Stimulated activated CD4-positive, alpha-beta T cell treated with anti-CD3 and anti-CD28 coated beads, TNF-alpha, amount 100 ng/mL, for 1 hour (primary cell): ENCODE measurements around the gene GBF1.
"Not testable (repeated sequence)": the region's sequence is repeated elsewhere in the genome, so short reads cannot be mapped to it uniquely, and the experiment has no call there.

ENCODE experiments used
- DNase-seq, 3 donors: peaks; one replicate each; pipeline ENCODE4 v3.0.0-alpha.2; 2020; ENCODE audit warnings: low read depth in 3 of 3, low spot score in 1 of 3

The GBF1 gene, protein sequence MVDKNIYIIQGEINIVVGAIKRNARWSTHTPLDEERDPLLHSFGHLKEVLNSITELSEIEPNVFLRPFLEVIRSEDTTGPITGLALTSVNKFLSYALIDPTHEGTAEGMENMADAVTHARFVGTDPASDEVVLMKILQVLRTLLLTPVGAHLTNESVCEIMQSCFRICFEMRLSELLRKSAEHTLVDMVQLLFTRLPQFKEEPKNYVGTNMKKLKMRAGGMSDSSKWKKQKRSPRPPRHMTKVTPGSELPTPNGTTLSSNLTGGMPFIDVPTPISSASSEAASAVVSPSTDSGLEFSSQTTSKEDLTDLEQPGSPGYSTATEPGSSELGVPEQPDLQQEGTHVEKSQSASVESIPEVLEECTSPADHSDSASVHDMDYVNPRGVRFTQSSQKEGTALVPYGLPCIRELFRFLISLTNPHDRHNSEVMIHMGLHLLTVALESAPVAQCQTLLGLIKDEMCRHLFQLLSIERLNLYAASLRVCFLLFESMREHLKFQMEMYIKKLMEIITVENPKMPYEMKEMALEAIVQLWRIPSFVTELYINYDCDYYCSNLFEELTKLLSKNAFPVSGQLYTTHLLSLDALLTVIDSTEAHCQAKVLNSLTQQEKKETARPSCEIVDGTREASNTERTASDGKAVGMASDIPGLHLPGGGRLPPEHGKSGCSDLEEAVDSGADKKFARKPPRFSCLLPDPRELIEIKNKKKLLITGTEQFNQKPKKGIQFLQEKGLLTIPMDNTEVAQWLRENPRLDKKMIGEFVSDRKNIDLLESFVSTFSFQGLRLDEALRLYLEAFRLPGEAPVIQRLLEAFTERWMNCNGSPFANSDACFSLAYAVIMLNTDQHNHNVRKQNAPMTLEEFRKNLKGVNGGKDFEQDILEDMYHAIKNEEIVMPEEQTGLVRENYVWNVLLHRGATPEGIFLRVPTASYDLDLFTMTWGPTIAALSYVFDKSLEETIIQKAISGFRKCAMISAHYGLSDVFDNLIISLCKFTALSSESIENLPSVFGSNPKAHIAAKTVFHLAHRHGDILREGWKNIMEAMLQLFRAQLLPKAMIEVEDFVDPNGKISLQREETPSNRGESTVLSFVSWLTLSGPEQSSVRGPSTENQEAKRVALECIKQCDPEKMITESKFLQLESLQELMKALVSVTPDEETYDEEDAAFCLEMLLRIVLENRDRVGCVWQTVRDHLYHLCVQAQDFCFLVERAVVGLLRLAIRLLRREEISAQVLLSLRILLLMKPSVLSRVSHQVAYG (N-terminal part only)

DNA sequence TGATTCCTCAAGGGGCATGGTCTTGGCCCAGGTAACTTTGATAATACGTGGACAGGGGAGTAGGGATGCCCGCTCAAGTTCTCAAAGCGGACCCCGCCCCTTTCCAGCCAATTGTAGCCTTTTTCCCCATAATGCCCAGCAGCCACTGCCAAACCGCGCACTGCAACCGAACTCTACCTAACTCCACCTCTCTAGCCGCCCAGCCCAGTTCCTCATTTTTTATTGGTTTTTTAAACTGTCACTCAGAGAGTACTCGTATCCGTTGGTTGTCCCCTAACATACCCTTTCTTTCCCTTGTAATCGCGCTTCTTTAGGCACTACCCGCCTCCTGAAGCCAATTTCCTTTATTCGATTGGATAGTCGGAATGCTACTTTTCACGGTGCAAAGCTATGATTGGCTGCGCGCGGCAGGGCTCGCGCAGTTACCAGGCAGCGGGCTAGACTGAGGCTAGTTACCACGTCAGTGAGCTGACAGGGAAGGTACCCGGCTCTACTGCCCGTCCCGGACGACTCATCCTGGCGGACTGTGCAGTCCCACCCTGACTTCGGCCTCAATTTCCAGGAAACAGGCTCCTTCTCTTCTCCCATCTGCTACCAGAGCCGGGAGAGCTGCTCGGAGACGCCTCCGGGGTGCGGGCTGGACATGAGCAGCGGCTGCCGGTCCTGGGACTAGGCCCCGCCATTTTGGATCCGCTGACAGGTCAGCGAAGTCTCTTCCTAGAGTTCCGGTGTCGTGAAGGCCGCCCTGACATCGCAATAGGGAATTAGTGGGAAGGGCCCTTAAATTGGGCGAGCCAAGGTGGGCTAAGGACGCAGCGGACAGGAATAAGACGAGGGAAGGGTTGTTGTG lies at the start of gene GBF1:
Gene GBF1 (plus strand): TSS at position 451 of the 850 bp plus-strand sequence. CDS start 13,407 bp downstream, outside the sequence.
- DNase-seq = peak; percentile 68 to 74 (median 72)

DNA sequence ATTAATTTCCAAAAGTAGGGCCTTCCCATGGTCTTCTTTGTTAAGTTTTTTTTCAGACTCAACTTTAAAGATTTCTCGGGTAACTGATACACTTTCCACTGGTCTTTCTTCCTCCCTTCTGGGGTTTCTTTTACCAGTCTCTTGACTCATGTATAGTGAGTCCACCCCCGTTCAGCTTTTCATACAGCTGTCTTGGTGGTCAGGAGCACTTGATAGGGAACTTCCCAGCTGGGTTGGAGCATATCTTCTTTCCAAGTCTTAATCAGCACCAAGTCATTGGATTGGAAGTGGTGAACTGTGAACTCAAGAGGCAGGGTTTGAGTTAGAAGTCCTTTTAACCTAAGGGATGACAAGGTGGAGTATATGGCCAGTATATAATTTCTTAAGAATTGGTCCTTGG lies 48.4 kb upstream of the GBF1 start:
- no peak for DNase-seq

DNA sequence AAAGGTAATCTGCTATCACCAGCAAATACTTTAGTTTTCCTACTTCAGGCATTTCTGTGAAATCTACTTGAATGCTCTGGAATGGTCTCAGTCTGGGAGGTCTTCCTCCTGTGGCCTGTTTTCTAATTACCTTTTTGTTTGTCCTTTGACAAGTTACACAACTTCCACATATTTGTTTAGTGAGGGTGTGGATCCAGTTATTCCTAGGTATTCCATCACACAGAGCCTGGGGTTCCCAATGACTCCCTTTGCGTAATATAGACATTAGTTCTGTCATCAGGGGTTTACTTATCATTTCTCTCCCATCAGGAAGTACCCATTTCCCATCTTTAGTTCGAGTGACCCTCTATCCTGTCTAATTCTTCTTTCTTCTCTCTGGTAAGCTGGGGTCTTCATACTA lies 47.3 kb upstream of the GBF1 start:
- no peak for DNase-seq

DNA sequence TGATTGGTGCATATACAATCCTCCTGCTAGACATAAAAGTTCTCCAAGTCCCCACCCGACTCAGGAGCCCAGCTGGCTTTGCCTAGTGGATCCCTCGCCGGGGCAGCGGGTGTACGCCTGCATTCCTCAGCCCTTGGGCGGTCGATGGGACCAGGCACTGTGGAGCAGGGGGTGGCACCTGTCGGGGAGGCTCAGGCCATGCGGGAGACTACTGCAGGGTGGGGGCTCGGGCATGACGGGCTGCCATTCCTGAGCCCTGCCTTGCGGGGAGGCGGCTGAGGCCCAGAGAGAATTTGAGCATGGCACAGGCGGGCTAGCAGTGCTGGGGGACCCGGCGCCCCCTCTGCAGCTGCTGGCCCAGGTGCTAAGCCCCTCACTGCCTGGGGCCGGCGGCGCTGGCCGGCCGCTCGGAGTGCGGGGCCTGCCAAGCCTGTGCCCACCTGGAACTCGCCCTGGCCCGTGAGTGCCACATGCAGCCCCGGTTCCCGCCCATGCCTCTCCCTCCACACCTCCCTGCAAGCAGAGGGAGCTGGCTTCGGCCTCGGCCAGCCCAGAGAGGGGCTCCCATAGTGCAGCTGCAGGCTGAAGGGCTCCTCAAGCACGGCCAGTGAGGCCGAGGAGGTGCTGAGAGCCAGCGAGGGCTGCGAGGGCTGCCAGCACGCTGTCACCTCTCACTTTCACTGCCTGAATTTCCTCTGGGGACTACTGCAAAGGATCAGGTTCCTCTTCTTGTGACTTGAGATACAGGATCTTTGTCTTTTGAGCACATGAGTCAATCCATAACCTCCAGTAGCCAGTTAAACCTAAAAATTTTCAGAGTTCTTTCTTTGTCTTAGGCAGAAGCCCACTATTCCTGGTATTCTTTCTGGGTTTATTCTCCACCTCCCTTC lies 44.3 kb upstream of the GBF1 start:
- DNase-seq = no peak

DNA sequence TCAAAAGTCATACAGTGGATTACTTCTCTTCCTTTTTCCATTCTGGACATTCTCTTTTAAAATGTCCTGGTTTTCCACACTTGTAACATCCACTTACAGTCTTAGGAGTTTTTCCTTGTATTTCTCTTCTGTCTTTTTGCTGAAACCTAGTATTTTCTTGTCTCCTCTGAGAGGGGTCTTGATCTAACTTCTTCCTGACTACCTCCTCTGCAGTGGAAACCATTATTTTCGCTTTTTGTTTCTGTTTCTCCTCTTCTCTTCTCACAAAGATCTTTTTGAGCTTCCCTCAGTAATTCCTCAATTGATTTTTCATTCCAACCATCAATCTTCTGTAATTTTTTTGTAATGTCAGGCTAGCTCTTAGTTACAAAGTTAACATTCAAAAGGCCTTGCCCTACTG lies 42.9 kb upstream of the GBF1 start:
- DNase-seq = no peak

DNA sequence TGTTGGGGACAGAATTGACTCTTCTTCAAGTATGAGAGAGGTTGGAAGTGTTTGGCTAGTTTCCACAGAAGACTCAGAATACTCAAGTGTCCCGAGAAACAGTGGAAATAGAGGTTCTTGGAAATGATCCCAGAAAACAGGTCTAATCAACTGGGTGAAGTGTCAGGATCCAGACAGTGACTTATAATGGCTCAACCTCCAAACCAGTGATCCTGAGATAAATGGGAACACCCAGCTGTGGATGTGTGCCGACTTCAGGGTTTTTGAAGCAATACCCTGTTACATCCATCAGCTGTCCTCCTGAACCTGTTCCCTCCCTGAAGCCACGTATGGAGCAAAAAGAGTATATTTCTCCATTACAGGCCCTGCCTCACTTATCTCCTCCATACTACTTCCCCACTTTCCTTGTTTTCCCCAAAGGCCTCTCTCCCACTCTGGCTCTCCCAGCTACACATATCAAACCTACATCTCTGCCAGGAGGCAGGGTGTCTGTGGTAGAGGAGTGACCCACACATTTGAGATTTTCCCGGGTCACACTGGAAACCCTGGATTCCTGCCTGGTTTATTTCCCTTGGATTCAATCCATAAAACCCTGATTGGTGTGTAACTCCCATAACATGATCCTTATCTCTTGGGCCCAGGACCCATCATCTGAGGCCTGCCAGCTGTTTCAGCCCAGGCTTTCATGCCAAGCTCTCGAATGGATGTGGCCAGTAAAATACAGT lies 36.9 kb upstream of the GBF1 start:
- DNase-seq = no peak

DNA sequence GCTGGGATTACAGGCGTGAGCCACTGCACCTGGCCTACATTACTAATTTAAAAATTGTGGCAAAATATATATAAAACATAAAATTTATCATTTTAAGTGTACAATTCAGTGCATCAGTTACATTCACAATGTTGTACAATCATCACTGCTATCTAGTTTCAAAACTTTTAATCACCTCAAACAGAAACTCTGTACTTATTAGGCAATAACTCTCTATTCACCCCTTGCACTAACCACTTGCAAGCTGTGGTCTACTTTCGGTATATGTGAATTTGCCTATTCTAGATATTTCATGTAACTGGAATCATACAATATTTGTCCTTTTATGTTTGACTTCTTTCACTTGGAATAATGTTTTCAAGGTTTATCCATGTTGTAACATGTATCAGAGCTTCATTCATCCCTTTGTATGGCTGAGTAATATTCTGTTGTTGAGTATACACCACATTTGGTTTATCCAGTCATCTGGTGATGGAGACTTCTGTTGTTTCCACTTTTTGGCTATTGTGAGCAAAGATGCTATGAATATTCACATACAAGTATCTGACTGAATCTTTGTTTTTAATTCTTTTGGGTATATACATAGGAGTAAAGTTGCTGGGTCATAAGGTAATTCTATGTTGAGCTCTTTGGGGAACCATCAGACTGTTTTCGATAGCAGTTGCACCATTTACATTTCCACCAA lies 33.6 kb upstream of the GBF1 start:
- DNase-seq = no peak

DNA sequence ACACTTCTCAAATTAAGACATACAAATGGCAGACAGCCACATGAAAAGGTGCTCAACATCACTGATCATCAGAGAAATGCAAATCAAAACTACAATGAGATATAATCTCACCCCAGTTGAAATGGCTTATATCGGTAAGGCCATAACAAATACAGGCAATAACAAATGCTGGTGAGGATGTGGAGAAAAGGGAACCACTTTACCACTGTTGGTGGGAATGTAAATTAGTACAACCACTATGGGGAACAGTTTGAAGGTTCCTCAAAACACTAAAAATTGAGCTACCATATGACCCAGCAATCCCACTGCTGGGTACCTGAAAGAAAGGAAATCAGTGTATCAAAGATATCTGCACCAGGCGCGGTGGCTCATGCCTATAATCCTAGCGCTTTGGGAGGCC lies 31.7 kb upstream of the GBF1 start:
- not testable (repeated sequence) for DNase-seq

DNA sequence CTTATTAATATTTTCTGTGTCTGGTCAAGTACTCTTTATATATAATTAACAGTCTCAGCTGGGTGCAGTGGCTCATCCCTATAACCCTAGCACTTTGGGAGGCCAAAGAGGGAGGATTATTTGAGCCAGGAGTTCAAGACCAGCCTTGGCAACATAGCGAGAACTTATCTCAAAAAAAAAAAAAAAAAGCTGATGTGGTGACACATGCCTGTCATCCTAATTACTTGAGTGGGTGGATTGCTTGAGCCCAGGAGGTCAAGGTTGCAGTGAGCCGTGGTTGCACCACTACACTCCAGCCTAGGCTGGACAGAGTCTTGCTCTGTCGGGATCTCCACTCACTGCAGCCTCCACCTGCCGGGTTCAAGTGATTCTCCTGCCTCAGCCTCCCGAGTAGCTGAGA lies 26.0 kb upstream of the GBF1 start:
- DNase-seq = no peak

DNA sequence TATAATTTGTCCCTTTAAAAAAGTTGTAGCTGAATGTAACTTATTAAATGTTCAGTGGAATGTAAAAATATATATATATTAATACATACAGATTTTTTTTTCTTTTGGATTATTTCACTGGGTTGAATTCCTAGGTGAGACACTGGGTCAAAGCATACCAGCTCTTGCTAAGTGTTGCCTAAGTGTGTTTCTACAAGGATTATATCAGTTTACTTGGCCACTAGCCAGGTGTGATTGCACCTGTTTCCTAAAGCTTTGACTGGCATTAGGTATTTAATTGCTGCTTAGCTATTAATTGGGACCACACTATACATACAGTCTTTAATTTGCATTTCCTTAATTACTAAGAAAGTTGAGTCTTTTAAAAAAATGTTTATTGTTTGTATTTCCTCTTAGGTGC lies 24.7 kb upstream of the GBF1 start:
- no peak for DNase-seq

DNA sequence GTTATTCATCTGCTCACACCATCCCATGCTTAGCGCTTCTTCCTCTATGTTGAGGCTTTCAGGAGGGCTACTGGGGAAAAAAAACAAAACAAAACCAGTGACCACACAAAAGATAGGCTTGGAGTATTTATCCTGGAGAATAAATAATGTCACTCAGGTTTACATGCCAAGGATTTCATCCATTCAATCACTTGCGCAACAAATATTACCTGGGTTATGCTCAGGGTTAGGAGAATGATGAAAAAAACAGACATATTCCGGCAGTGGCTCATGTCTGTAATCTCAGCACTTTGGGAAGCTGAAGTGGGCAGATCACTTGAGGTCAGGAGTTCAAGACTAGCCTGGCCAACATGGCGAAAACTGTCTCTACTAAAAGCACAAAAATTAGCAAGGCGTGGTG lies 22.5 kb upstream of the GBF1 start:
- DNase-seq = no peak

DNA sequence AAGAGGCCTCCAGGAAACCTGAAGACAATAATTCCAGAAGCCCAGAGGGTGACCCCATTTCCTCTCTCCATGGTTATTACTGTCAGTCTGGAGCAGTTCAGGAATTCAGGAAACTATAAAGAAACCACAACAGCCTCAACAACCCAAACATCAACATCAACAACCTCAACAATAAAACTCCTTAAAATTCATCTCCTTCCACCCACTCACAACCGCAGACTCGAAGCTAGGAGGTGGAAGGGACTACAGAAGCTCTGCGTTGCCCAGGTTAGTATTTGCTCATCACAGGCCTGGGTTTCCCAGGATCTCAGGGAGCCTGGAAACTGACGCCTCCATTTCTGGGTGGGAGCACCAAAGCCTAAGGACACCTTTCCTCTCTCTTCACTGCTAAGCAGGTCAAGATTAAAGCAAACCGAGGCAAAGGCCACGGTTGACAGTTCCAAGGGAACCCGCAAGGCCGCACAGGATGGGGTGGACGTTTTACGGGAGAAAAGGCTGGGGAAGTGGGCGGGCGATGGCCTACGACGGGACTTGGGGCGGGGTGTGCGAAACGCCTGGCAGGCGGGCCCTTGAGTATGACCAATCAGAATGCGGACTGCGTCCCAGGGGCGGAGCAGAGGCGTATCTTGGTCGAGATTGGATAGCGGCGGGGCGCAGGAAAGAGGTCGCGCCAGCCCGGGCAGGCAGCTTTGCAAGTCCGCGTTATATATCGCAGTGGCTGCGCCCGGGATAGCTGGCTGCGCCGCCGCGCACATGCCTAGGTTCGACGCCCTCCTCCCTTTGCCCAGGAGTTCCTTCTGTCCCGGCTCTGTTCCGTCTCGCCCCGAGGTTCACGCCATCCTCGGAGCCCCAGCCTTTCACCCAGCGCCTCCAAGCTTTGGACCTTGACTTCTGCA lies 19.4 kb upstream of the GBF1 start, which contains the start of gene ELOVL3:
Gene ELOVL3 (plus strand): TSS at position 654 of the 896 bp plus-strand sequence. CDS start 250 bp downstream, outside the sequence.
- DNase-seq = peak; percentile 52 to 68 (median 59)

DNA sequence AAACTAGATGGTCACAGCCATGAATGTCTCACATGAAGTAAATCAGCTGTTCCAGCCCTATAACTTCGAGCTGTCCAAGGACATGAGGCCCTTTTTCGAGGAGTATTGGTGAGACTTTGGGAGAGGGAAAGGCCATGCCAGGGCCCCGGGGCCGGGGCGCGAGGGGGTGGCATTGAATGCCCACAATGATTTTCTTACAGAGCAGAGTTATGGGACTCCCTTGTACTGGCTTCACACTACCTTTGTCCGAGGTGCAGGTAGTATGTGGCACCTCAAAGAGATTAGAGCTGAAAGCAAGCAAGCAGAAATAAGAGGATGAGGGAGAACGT lies 18.8 kb upstream of the GBF1 start:
- DNase-seq = no peak

DNA sequence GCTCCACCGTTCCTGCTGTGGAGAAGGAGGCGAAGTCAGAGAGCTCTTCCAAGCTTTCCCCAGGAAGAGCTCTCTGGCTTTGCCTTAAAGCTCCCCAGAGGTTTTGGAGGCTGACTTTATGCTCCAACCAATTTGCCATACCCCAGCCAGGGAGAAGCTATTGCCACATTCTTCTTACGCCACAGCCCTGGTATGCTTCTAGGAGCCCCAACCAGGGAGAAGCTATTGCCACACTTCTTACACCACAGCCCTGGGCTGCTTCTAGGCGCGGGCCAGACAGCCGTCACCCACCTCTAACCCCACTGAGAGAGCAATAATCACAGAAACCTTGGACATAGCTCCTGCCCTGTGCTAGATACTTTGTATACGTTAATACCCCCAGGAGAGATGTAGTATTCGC lies 18.3 kb upstream of the GBF1 start:
- DNase-seq = no peak

DNA sequence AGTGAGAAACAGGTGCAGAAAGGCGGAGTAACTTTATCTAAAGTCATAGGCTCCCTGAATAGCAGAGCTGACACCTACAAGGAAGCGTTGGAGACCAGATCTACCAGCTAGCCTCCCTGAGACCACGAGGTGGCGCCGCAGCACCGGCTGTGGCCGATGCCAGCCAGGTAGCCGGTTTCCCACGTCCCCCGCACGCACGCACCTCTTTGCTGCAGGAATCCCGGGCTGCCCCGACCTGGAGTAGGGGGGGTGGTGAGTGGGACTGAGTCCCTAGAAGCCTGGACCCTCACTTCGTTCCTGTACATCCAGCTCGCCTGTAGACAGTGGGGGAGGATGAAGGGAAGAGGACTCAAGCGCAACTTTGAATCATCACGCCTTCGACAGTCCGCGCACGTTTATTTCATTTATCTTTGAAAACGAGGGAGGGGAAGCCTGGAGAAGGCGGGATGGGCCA lies 15.5 kb upstream of the GBF1 start:
- peak; percentile 66 to 76 (median 69) for DNase-seq

DNA sequence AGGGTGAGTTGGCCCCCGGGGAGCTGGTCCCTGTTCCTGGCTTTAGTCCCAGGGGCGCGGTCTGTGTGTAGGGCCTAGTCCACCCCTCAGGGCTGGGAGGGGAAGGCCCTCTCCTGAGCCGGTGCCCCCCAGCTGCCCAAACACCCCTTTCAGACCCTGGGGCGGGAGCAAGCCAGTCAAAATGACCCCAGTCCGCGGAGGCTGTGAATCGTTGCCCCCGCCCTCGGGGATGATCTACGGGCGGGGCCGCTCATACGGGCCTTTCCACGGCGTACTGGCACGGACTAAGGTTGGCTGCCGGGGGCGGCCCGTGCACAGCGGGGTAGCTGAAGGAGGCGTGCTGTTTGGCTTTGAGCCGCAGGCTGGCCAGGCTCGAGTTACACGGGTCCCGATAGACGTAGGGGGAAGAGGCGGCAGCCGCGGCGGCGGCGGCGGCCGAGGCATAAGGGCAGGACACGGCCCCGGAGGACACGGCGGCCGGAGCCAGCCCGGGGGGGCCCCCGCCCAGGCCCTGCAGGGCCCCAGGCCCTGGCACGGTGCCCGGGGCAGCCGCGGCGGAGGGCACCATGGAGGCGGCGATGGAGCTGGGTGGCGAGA lies 15.0 kb upstream of the GBF1 start:
- DNase-seq = peak in 1 of 3 donors; percentile 15
